Smooth muscle cell (in vitro differentiated cells): Measurements from ENCODE around the gene OR6K2. TPM values are rescaled to one million over a fixed set of nuclear protein-coding genes. Genes with fewer than 3 reads are reported as not detected.
"Not testable (repeated sequence)": the region's sequence is repeated elsewhere in the genome, so short reads cannot be mapped to it uniquely, and the experiment has no call there.

Experiments
- DNase-seq: peaks from one replicate; lab custom pipeline; 2025; ENCODE audit not compliant: unreplicated experiment; lab: John Stamatoyannopoulos, UW
- H2AFZ ChIP-seq: fragments of 200-600 bp; sonication (generic); 2 replicates; pipeline ENCODE4 v1.6.0; 2016; ENCODE audit warnings: antibody characterized with exemption, low read depth, mild to moderate bottlenecking
- H3F3A ChIP-seq: fragments of 200-600 bp; sonication (generic); 2 replicates; pipeline ENCODE4 v1.6.0; 2017; ENCODE audit warnings: antibody characterized with exemption, low read depth
- H3K27ac ChIP-seq: fragments of 200-600 bp; sonication (generic); 2 replicates; pipeline ENCODE4 v1.5.1; 2016; ENCODE audit warnings: low read depth, mild to moderate bottlenecking
- H3K27me3 ChIP-seq: fragments of 200-600 bp; sonication (generic); 2 replicates; pipeline ENCODE4 v1.6.1; 2016; ENCODE audit warnings: low read depth, mild to moderate bottlenecking
- H3K36me3 ChIP-seq: fragments of 200-600 bp; sonication (generic); 2 replicates; pipeline ENCODE4 v1.5.1; 2016; ENCODE audit warnings: low read depth
- H3K4me1 ChIP-seq: fragments of 200-600 bp; sonication (generic); 2 replicates; pipeline ENCODE4 v1.5.1; 2016; ENCODE audit warnings: low read depth
- H3K4me2 ChIP-seq: fragments of 200-600 bp; sonication (generic); 2 replicates; pipeline ENCODE4 v1.6.0; 2016; ENCODE audit warnings: mild to moderate bottlenecking
- H3K4me3 ChIP-seq: fragments of 200-600 bp; sonication (generic); 2 replicates; pipeline ENCODE4 v1.5.1; 2016; ENCODE audit warnings: mild to moderate bottlenecking
- H3K79me2 ChIP-seq: fragments of 200-600 bp; sonication (generic); 2 replicates; pipeline ENCODE4 v1.6.0; 2016; ENCODE audit warnings: low read depth, mild to moderate bottlenecking
- H3K9ac ChIP-seq: fragments of 200-600 bp; sonication (generic); 2 replicates; pipeline ENCODE4 v1.6.0; 2016; ENCODE audit warnings: low read depth
- H3K9me3 ChIP-seq: fragments of 200-600 bp; sonication (generic); replicated peaks from 2 replicates; pipeline ENCODE4 v1.5.1; 2016; ENCODE audit warnings: low read depth
- H4K20me1 ChIP-seq: fragments of 200-600 bp; sonication (generic); 2 replicates; pipeline ENCODE4 v1.6.0; 2016; ENCODE audit warnings: low read depth
- CTCF ChIP-seq: fragments of 200-600 bp; sonication (generic); IDR thresholded peaks from 2 replicates; pipeline ENCODE4 v1.5.1; 2017; ENCODE audit warnings: borderline replicate concordance, mild to moderate bottlenecking, antibody characterized with exemption; ENCODE audit not compliant: insufficient read depth, poor library complexity, severe bottlenecking
- WGBS: methylation state at CpG from one replicate; pipeline ENCODE4 v1.1.7; 2016; ENCODE audit warnings: low lambda C conversion rate; 5-methylcytosine and 5-hydroxymethylcytosine counted together
- polyA plus RNA-seq: library from polyadenylated mRNA; unstranded; fragments of >200 nt; fragmentation: Nextera tagmentation; extraction: Ambion mirVana; gene quantifications from 2 replicates; pipeline ENCODE4 v1.2.1, GENCODE V29; 2016
- total RNA-seq: library from RNA; depleted of rRNA; stranded (reverse); fragments of >200 nt; gene quantifications from 2 replicates; pipeline ENCODE4 v1.2.3, GENCODE V29; 2014

OR6K2 gene
- total and polyA plus RNA-seq, 2 experiments from 2014 or later, result not detected

DNA sequence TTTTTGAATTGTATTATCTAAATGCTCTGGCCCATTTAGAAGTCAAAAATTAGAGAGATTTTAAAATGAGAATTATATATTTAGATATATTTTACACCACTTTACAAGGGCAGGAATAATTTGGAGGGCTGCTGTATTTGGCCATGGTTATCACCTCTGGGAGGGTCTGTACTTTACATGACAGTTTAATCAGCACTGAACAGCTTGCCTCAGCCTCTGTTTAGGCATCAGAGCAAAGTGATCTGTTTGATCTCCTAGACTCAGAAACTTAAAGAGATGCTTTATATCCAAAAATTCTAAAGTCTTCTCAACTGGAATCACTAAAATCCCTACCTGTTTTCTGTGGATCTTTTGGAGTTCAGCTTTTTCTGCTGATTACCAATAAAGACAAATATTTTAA, 8.5 kb downstream of the OR6K2 start:
- Histone ChIP-seq H3F3A (no peaks in the 10 kb centered on the region), H3K4me3 (no peak overlapping the region), H3K27me3 (no peaks in the 10 kb centered on the region), H3K9me3 (no peaks in the 10 kb centered on the region), H3K79me2 (no peaks in the 10 kb centered on the region), H3K4me2 (no peak overlapping the region), H4K20me1 (no peaks in the 10 kb centered on the region), H3K36me3 (no peaks in the 10 kb centered on the region), H3K9ac (no peak overlapping the region), H3K4me1 (no peaks in the 10 kb centered on the region), H3K27ac (no peak overlapping the region), H2AFZ (no peak overlapping the region)
- no peak for TF ChIP-seq CTCF
- DNase-seq, result no peak

GRCh38 chr1:158691149-158691548, 9.3 kb downstream of the OR6K2 start:
- H3K9ac ChIP-seq, H3K9me3 ChIP-seq, H3F3A ChIP-seq, H3K79me2 ChIP-seq, H3K27ac ChIP-seq, H3K4me1 ChIP-seq, DNase-seq, H2AFZ ChIP-seq, H3K4me2 ChIP-seq, H3K27me3 ChIP-seq, H3K36me3 ChIP-seq, H3K4me3 ChIP-seq, H4K20me1 ChIP-seq: not testable (repeated sequence)
- WGBS, result 64% methylated on average over 1 of the region's 1 CpG

GRCh38 chr1:158689875-158690274, 10.6 kb downstream of the OR6K2 start:
- DNase-seq, result no peak
- H3K9ac ChIP-seq, result no peak overlapping the region
- no peaks in the 10 kb centered on the region for H3K9me3 ChIP-seq
- no peaks in the 10 kb centered on the region for H3K36me3 ChIP-seq
- H2AFZ ChIP-seq, result no peak overlapping the region
- no peak for TF ChIP-seq CTCF
- no peaks in the 10 kb centered on the region for H4K20me1 ChIP-seq
- no peaks in the 10 kb centered on the region for H3K27me3 ChIP-seq
- H3K4me1 ChIP-seq, result no peaks in the 10 kb centered on the region
- no peak overlapping the region for H3K4me2 ChIP-seq
- H3K4me3 ChIP-seq, result no peak overlapping the region
- H3K79me2 ChIP-seq, result no peaks in the 10 kb centered on the region
- no peaks in the 10 kb centered on the region for H3F3A ChIP-seq
- no peak overlapping the region for H3K27ac ChIP-seq

DNA sequence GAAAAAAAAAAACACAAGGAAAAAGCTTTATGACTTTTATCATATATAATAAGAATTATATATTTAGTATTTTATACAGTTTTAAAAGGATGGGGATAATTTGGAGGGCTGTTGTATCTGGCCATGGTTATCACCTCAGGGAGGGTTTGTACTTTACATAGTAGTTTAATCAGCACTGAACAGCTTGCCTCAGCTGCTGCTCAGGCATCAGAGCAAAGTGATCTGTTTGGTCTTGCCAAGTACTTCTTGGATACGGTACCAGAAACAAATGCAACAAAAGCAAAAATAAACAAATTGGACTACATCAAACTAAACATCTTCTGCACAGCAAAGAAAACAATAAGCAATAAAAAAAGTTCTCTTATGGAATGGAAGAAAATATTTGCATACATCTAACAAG, 11.3 kb downstream of the OR6K2 start:
- H3K9me3 ChIP-seq, result no peaks in the 10 kb centered on the region
- H3K9ac ChIP-seq, result no peak overlapping the region
- H3K36me3 ChIP-seq, result no peaks in the 10 kb centered on the region
- no peaks in the 10 kb centered on the region for H3K4me1 ChIP-seq
- no peak for TF ChIP-seq CTCF
- 97% methylated on average over 1 of the region's 1 CpG for WGBS
- no peak overlapping the region for H2AFZ ChIP-seq
- no peak for DNase-seq
- H3K4me2 ChIP-seq, result no peak overlapping the region
- no peaks in the 10 kb centered on the region for H3K79me2 ChIP-seq
- no peaks in the 10 kb centered on the region for H3K27me3 ChIP-seq
- H3F3A ChIP-seq, result no peaks in the 10 kb centered on the region
- H3K27ac ChIP-seq, result no peak overlapping the region
- no peak overlapping the region for H3K4me3 ChIP-seq
- no peaks in the 10 kb centered on the region for H4K20me1 ChIP-seq

DNA sequence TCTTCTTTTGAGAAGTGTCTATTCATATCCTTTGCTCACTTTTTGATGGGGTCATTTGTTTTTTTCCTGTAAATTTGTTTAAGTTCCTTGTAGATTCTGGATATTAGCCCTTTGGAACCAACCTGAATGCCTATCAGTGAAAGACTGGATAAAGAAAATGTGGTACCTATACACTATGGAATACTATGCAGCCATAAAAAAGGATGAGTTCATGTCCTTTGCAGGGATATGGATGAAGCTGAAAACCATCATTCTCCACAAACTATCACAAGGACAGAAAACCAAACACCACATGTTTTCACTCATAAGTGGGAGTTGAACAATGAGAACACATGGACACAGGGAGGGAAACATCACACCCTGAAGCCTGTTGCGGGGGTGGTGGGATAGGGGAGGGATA, 12.1 kb downstream of the OR6K2 start:
- H3K9me3 ChIP-seq, H3K4me3 ChIP-seq, H3F3A ChIP-seq, H3K4me2 ChIP-seq, H3K27ac ChIP-seq, H3K4me1 ChIP-seq, H3K9ac ChIP-seq, DNase-seq, H2AFZ ChIP-seq, H3K27me3 ChIP-seq, H3K36me3 ChIP-seq, H4K20me1 ChIP-seq, H3K79me2 ChIP-seq: not testable (repeated sequence)
- 100% methylated on average over 1 of the region's 1 CpG for WGBS
